ENCODE measurements around the gene TOMM7. TPM values are rescaled to one million over a fixed set of nuclear protein-coding genes. Genes with fewer than 3 reads are reported as not detected.

Gene TOMM7
- total RNA-seq, 2 experiments from 2014 or later = 206 to 208 TPM

GRCh38 chr7:22860784-22861482 is 38.3 kb upstream of the TOMM7 start:
- Mint-ChIP-seq H3K4me3 (no peak overlapping the region), H3K4me1 (ENCODE audit: low read depth) (peaks cover 35% of the 10 kb centered on the region), H3K27ac (peak overlapping the region; percentile 26), H3K36me3 (ENCODE audit: low read depth) (peaks cover 53% of the 10 kb centered on the region), H3K27me3 (ENCODE audit: low read depth) (no peaks in the 10 kb centered on the region), H3K9me3 (ENCODE audit: insufficient read depth) (no peaks in the 10 kb centered on the region)
- POLR2A ChIA-PET = interaction anchor here (0.9 kb wide), 1 partner anchor 152 kb away, joined by 3 read pairs; no protein-coding TSS in a partner anchor
- DNase-seq = peak; percentile 36
- ATAC-seq = no peak
- CTCF ChIA-PET = interaction anchor here (0.9 to 2.0 kb wide), 18 partner anchors 9 to 321 kb away, joined by 3 to 14 read pairs (median 4); partner anchors contain the start of gene TOMM7

- H3K27me3 Mint-ChIP-seq (ENCODE audit: low read depth) = no peaks in the 10 kb centered on the region
- POLR2A ChIA-PET = interaction anchor here (0.9 kb wide), 1 partner anchor 152 kb away, joined by 3 read pairs; no protein-coding TSS in a partner anchor
- CTCF ChIA-PET = interaction anchor here (0.7 to 2.0 kb wide), 23 partner anchors 9 to 413 kb away, joined by 3 to 14 read pairs (median 4); partner anchors contain the start of gene TOMM7
- no peak overlapping the region for H3K4me3 Mint-ChIP-seq
- DNase-seq = no peak
- H3K9me3 Mint-ChIP-seq (ENCODE audit: insufficient read depth) = no peaks in the 10 kb centered on the region
- ATAC-seq = no peak
- peaks cover 55% of the 10 kb centered on the region for H3K36me3 Mint-ChIP-seq (ENCODE audit: low read depth)
- H3K27ac Mint-ChIP-seq = peak overlapping the region; percentile 6
- H3K4me1 Mint-ChIP-seq (ENCODE audit: low read depth) = peaks cover 39% of the 10 kb centered on the region
Measured at GRCh38 chr7:22860337-22860736, 37.7 kb upstream of the TOMM7 start.

GRCh38 chr7:22859641-22860290 is 37.1 kb upstream of the TOMM7 start:
- Mint-ChIP-seq H3K27ac (peak overlapping the region; percentile 15), H3K27me3 (ENCODE audit: low read depth) (no peaks in the 10 kb centered on the region), H3K4me3 (no peak overlapping the region), H3K9me3 (ENCODE audit: insufficient read depth) (no peaks in the 10 kb centered on the region), H3K4me1 (ENCODE audit: low read depth) (peaks cover 44% of the 10 kb centered on the region), H3K36me3 (ENCODE audit: low read depth) (peaks cover 55% of the 10 kb centered on the region)
- ATAC-seq (no peak), DNase-seq (no peak)
- POLR2A ChIA-PET = interaction anchor here (0.9 kb wide), 1 partner anchor 153 kb away, joined by 3 read pairs; no protein-coding TSS in a partner anchor
- CTCF ChIA-PET = interaction anchor here (0.7 to 2.0 kb wide), 23 partner anchors 8 to 413 kb away, joined by 3 to 14 read pairs (median 4); partner anchors contain the start of gene TOMM7

- peaks cover 52% of the 10 kb centered on the region for H3K36me3 Mint-ChIP-seq (ENCODE audit: low read depth)
- no peaks in the 10 kb centered on the region for H3K9me3 Mint-ChIP-seq (ENCODE audit: insufficient read depth)
- CTCF ChIA-PET = interaction anchor here (1.2 to 1.3 kb wide), 2 partner anchors 198 to 414 kb away, joined by 3 to 4 read pairs; no protein-coding TSS in a partner anchor
- no peaks in the 10 kb centered on the region for H3K27me3 Mint-ChIP-seq (ENCODE audit: low read depth)
- DNase-seq (no peak), ATAC-seq (no peak)
- POLR2A ChIA-PET = no interaction called here
- no peak overlapping the region for H3K4me3 Mint-ChIP-seq
- peaks cover 42% of the 10 kb centered on the region for H3K4me1 Mint-ChIP-seq (ENCODE audit: low read depth)
- H3K27ac Mint-ChIP-seq = no peak overlapping the region
Measured at GRCh38 chr7:22858640-22859561, 36.3 kb upstream of the TOMM7 start.

GRCh38 chr7:22858274-22858639 is 35.6 kb upstream of the TOMM7 start:
- Mint-ChIP-seq H3K4me1 (ENCODE audit: low read depth) (peaks cover 47% of the 10 kb centered on the region), H3K36me3 (ENCODE audit: low read depth) (peaks cover 48% of the 10 kb centered on the region), H3K9me3 (ENCODE audit: insufficient read depth) (no peaks in the 10 kb centered on the region), H3K4me3 (no peak overlapping the region), H3K27ac (no peak overlapping the region), H3K27me3 (ENCODE audit: low read depth) (peaks cover 3% of the 10 kb centered on the region)
- ChIA-PET CTCF (interaction anchor here (1.1 kb wide), 1 partner anchor 28 kb away, joined by 3 read pairs; no protein-coding TSS in a partner anchor), POLR2A (no interaction called here)
- DNase-seq (no peak), ATAC-seq (no peak)

GRCh38 chr7:22856416-22856815 is 33.8 kb upstream of the TOMM7 start:
- Mint-ChIP-seq H3K36me3 (ENCODE audit: low read depth) (peaks cover 43% of the 10 kb centered on the region), H3K4me1 (ENCODE audit: low read depth) (peaks cover 48% of the 10 kb centered on the region)
- POLR2A ChIA-PET = interaction anchor here (1.1 kb wide), 1 partner anchor 29 kb away, joined by 3 read pairs; no protein-coding TSS in a partner anchor

GRCh38 chr7:22855049-22855392 is 32.4 kb upstream of the TOMM7 start:
- peaks cover 32% of the 10 kb centered on the region for H3K36me3 Mint-ChIP-seq (ENCODE audit: low read depth)
- CTCF ChIA-PET = interaction anchor here (1.4 to 3.2 kb wide), 5 partner anchors 18 to 295 kb away, joined by 4 to 31 read pairs (median 5); no protein-coding TSS in a partner anchor
- H3K4me1 Mint-ChIP-seq (ENCODE audit: low read depth) = peaks cover 44% of the 10 kb centered on the region
- peak; percentile 8 for ATAC-seq
- peaks cover 11% of the 10 kb centered on the region for H3K27me3 Mint-ChIP-seq (ENCODE audit: low read depth)
- DNase-seq = no peak
- H3K4me3 Mint-ChIP-seq = peak overlapping the region; percentile 99
- peak overlapping the region; percentile 93 for H3K27ac Mint-ChIP-seq
- POLR2A ChIA-PET = interaction anchor here (0.7 to 1.1 kb wide), 2 partner anchors 32 to 357 kb away, joined by 3 read pairs; partner anchors contain the start of gene TOMM7
- H3K9me3 Mint-ChIP-seq (ENCODE audit: insufficient read depth) = no peaks in the 10 kb centered on the region

More at GRCh38 chr7:22856416-22856815, 33.8 kb upstream of the TOMM7 start:
- Mint-ChIP-seq H3K27me3 (ENCODE audit: low read depth) (peaks cover 11% of the 10 kb centered on the region), H3K9me3 (ENCODE audit: insufficient read depth) (no peaks in the 10 kb centered on the region), H3K27ac (peak overlapping the region; percentile 8), H3K4me3 (peak overlapping the region; percentile 63)
- CTCF ChIA-PET = interaction anchor here (0.7 to 3.2 kb wide), 8 partner anchors 17 to 296 kb away, joined by 3 to 31 read pairs (median 4); no protein-coding TSS in a partner anchor
- no peak for DNase-seq
- no peak for ATAC-seq

- Mint-ChIP-seq H3K4me1 (ENCODE audit: low read depth) (peaks cover 39% of the 10 kb centered on the region), H3K9me3 (ENCODE audit: insufficient read depth) (no peaks in the 10 kb centered on the region), H3K36me3 (ENCODE audit: low read depth) (peaks cover 28% of the 10 kb centered on the region), H3K4me3 (peak overlapping the region; percentile 99), H3K27me3 (ENCODE audit: low read depth) (peaks cover 15% of the 10 kb centered on the region), H3K27ac (peak overlapping the region; percentile 93)
- DNase-seq = peak; percentile 85
- CTCF ChIA-PET = interaction anchor here (1.0 to 3.2 kb wide), 7 partner anchors 16 to 294 kb away, joined by 3 to 31 read pairs (median 5); no protein-coding TSS in a partner anchor
- POLR2A ChIA-PET = interaction anchor here (0.6 to 1.1 kb wide), 3 partner anchors 32 to 421 kb away, joined by 3 read pairs; partner anchors contain the start of gene TOMM7
- peak; percentile 85 for ATAC-seq
Measured at GRCh38 chr7:22854158-22855048, 31.8 kb upstream of the TOMM7 start.

GRCh38 chr7:22853674-22854157 is 31.1 kb upstream of the TOMM7 start:
- ChIA-PET CTCF (interaction anchor here (0.6 to 2.1 kb wide), 6 partner anchors 8 to 252 kb away, joined by 3 to 13 read pairs (median 4); no protein-coding TSS in a partner anchor), POLR2A (interaction anchor here (0.6 kb wide), 1 partner anchor 422 kb away, joined by 3 read pairs; no protein-coding TSS in a partner anchor)
- Mint-ChIP-seq H3K4me3 (peak overlapping the region; percentile 83), H3K9me3 (ENCODE audit: insufficient read depth) (no peaks in the 10 kb centered on the region), H3K27ac (peak overlapping the region; percentile 91), H3K36me3 (ENCODE audit: low read depth) (peaks cover 21% of the 10 kb centered on the region), H3K27me3 (ENCODE audit: low read depth) (peaks cover 17% of the 10 kb centered on the region), H3K4me1 (ENCODE audit: low read depth) (peaks cover 34% of the 10 kb centered on the region)
- DNase-seq (peak; percentile 74), ATAC-seq (peak; percentile 47)

GRCh38 chr7:22853138-22853537 is 30.5 kb upstream of the TOMM7 start:
- DNase-seq = no peak
- POLR2A ChIA-PET = no interaction called here
- H3K9me3 Mint-ChIP-seq (ENCODE audit: insufficient read depth) = no peaks in the 10 kb centered on the region
- no peak for ATAC-seq
- peak overlapping the region; percentile 91 for H3K27ac Mint-ChIP-seq
- H3K36me3 Mint-ChIP-seq (ENCODE audit: low read depth) = peaks cover 15% of the 10 kb centered on the region
- peak overlapping the region; percentile 83 for H3K4me3 Mint-ChIP-seq
- CTCF ChIA-PET = interaction anchor here (0.6 to 2.1 kb wide), 6 partner anchors 8 to 253 kb away, joined by 3 to 13 read pairs (median 4); no protein-coding TSS in a partner anchor
- H3K27me3 Mint-ChIP-seq (ENCODE audit: low read depth) = peaks cover 22% of the 10 kb centered on the region
- H3K4me1 Mint-ChIP-seq (ENCODE audit: low read depth) = peaks cover 28% of the 10 kb centered on the region
